CD8-positive, alpha-beta memory T cell (primary cell): ENCODE data around the gene PTRH1. TPM values are rescaled to one million over a fixed set of nuclear protein-coding genes. Genes with fewer than 3 reads are reported as not detected.

ENCODE experiments used
- CTCF ChIA-PET: fragments of 350-600 bp; sonication (Branson Sonifier 250); formaldehyde crosslinking; loops from one replicate; lab custom pipeline; 2021; ENCODE audit warnings: antibody characterized with exemption; lab: Charles Lee
- POLR2A ChIA-PET: fragments of 350-600 bp; sonication (Branson Sonifier 250); formaldehyde crosslinking; loops from one replicate; lab custom pipeline; 2021; ENCODE audit warnings: antibody characterized with exemption; lab: Charles Lee
- DNase-seq, 5 donors: peaks; one replicate each; pipeline versions ENCODE4 v3.0.0 to v3.0.0-alpha.2; 2020 to 2022; ENCODE audit warnings: mixed read lengths in 1 of 5
- H3K27ac ChIP-seq: one replicate; pipeline ENCODE4 v1.7.0; 2013; ENCODE audit warnings: low read depth, mild to moderate bottlenecking, low read length, moderate library complexity
- H3K27me3 ChIP-seq: 2 replicates; pipeline ENCODE4 v1.7.0; 2013; ENCODE audit warnings: low read length, mild to moderate bottlenecking; ENCODE audit not compliant: insufficient read depth, poor library complexity, severe bottlenecking
- H3K36me3 ChIP-seq: 2 replicates; pipeline ENCODE4 v1.7.0; 2013; ENCODE audit warnings: mild to moderate bottlenecking, low read length, moderate library complexity; ENCODE audit not compliant: insufficient read depth
- H3K4me1 ChIP-seq: 2 replicates; pipeline ENCODE4 v1.7.0; 2013; ENCODE audit warnings: mild to moderate bottlenecking, low read length, moderate library complexity; ENCODE audit not compliant: insufficient read depth
- H3K4me3 ChIP-seq: 2 replicates; pipeline ENCODE4 v1.7.0; 2013; ENCODE audit warnings: mild to moderate bottlenecking, low read length
- H3K9me3 ChIP-seq: 2 replicates; pipeline ENCODE4 v1.7.0; 2013; ENCODE audit warnings: mild to moderate bottlenecking, low read length
- H3K27ac Mint-ChIP-seq, 8 donors: one replicate each; pipeline ENCODE4 v1.8.0; 2020 to 2021; ENCODE audit warnings: mixed read lengths in 8 of 8, mild to moderate bottlenecking in 6 of 8, inconsistent platforms in 3 of 8, moderate library complexity in 3 of 8
- H3K27me3 Mint-ChIP-seq, 2 donors: one replicate each; pipeline ENCODE4 v1.8.0; 2020 to 2021; ENCODE audit warnings: mixed read lengths in 2 of 2, mild to moderate bottlenecking in 1 of 2, moderate library complexity in 1 of 2
- H3K36me3 Mint-ChIP-seq, 3 donors: one replicate each; pipeline ENCODE4 v1.8.0; 2020 to 2021; ENCODE audit warnings: mixed read lengths in 3 of 3, inconsistent platforms in 1 of 3, mild to moderate bottlenecking in 1 of 3
- H3K4me1 Mint-ChIP-seq, 3 donors: one replicate each; pipeline ENCODE4 v1.8.0; 2020 to 2021; ENCODE audit warnings: mixed read lengths in 3 of 3, inconsistent platforms in 1 of 3, mild to moderate bottlenecking in 1 of 3
- H3K4me3 Mint-ChIP-seq, 7 donors: one replicate each; pipeline ENCODE4 v1.8.0; 2020 to 2021; ENCODE audit warnings: mixed read lengths in 7 of 7, mild to moderate bottlenecking in 6 of 7, moderate library complexity in 4 of 7, inconsistent platforms in 2 of 7
- H3K9me3 Mint-ChIP-seq, 5 donors: one replicate each; pipeline ENCODE4 v1.8.0; 2020 to 2022; ENCODE audit warnings: mixed read lengths in 5 of 5, mild to moderate bottlenecking in 3 of 5, moderate library complexity in 2 of 5, inconsistent platforms in 1 of 5
- polyA plus RNA-seq: library from polyadenylated mRNA; unstranded; fragments of 300-500 nt; fragmentation: Illumina TruSeq; gene quantifications from one replicate; pipeline ENCODE4 v1.2.3, GENCODE V29; 2021
- total RNA-seq, 2 experiments: library from RNA; stranded (reverse); gene quantifications; one replicate each; pipeline ENCODE4 v1.2.3, GENCODE V29; 2021

Gene PTRH1
- total and polyA plus RNA-seq, 3 experiments from 2014 or later = 34.4 to 40.7 (median 35.9) TPM

DNA sequence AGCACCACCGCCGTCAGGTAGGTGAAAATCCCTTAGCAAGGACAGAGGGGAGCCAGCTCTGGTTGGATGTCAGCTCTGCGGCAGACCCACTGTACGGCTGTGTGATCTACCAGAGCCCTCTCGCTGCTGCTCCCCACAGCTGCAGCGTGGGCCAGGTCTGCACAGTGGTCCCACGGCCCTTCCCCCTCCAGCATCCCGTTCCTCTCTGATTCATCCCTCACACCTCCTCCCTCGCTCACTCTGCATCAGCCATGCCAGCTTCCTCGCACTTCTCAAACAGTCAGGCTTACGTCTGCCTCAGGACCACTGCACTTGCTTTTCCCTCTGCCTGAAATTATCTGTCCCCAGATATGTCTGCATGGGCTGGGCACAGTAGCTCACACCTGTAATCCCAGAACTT lies 35.2 kb downstream of the PTRH1 start:
- Histone ChIP-seq H3K27ac (no peak overlapping the region), H3K9me3 (no peaks in the 10 kb centered on the region), H3K36me3 (no peaks in the 10 kb centered on the region), H3K4me3 (no peak overlapping the region), H3K27me3 (no peaks in the 10 kb centered on the region), H3K4me1 (no peaks in the 10 kb centered on the region)
- POLR2A ChIA-PET = no interaction called here
- H3K4me1 Mint-ChIP-seq = no peaks in the 10 kb centered on the region
- no peak for DNase-seq
- H3K27ac Mint-ChIP-seq = no peak overlapping the region
- H3K9me3 Mint-ChIP-seq = no peaks in the 10 kb centered on the region
- CTCF ChIA-PET = no interaction called here
- H3K27me3 Mint-ChIP-seq = peaks cover 0 to 4% of the 10 kb centered on the region in 2 donors
- no peak overlapping the region for H3K4me3 Mint-ChIP-seq
- peaks cover 0 to 34% (median 7%) of the 10 kb centered on the region in 3 donors for H3K36me3 Mint-ChIP-seq

DNA sequence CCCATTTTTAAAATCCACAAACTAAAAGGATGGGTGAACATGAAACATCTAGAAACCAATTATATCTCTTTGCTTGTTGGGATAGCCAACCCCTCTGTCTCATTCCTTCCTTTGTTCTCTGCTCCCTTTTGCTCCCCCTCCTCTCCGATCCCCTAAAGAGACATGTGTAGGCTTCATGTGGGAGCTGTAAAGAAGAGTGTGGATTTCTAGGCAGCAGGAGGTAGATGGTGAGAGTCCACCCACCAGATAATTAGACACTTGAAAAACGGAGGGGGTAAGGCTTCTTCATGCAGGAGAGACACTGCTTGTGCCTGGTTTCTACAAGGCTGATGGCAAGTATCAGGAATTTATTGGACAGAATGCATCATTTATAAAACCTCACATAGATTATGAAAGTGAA lies 36.0 kb downstream of the PTRH1 start:
- no peaks in the 10 kb centered on the region for H3K4me1 ChIP-seq
- Mint-ChIP-seq H3K36me3 (peaks cover 0 to 34% (median 7%) of the 10 kb centered on the region in 3 donors), H3K27me3 (peaks cover 0 to 4% of the 10 kb centered on the region in 2 donors), H3K4me1 (no peaks in the 10 kb centered on the region), H3K9me3 (no peaks in the 10 kb centered on the region), H3K4me3 (no peak overlapping the region), H3K27ac (no peak overlapping the region)
- H3K9me3 ChIP-seq = no peaks in the 10 kb centered on the region
- ChIA-PET POLR2A (no interaction called here), CTCF (interaction anchor here (1.1 kb wide), 1 partner anchor 12 kb away, joined by 3 read pairs; no protein-coding TSS in a partner anchor)
- no peaks in the 10 kb centered on the region for H3K27me3 ChIP-seq
- H3K36me3 ChIP-seq = no peaks in the 10 kb centered on the region
- no peak overlapping the region for H3K27ac ChIP-seq
- H3K4me3 ChIP-seq = no peak overlapping the region
- DNase-seq = no peak

DNA sequence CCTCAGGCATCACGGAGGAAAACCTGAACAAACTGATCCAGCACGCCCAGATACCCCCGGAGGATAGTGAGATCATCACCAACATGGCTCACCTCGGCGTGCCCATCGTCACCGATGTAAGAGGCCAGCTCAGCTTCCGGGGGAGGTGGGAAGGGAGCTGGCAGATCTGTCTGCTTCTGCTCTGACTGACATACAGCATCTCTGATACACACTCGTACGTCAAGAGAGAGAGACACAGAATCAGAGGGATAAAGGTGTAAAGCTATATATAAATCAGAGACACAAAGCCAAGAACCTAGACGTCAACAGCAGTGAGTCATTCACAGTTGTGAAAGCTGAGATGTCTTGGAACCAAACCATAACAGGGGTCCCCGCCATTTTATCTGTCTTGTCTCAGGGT lies 38.8 kb downstream of the PTRH1 start:
- H3K27me3 Mint-ChIP-seq = peaks cover 0 to 4% of the 10 kb centered on the region in 2 donors
- DNase-seq = no peak
- no peaks in the 10 kb centered on the region for H3K4me1 Mint-ChIP-seq
- H3K36me3 ChIP-seq = no peaks in the 10 kb centered on the region
- H3K36me3 Mint-ChIP-seq = peaks cover 0 to 32% (median 4%) of the 10 kb centered on the region in 3 donors
- no peaks in the 10 kb centered on the region for H3K9me3 ChIP-seq
- H3K27ac ChIP-seq = no peak overlapping the region
- no peaks in the 10 kb centered on the region for H3K27me3 ChIP-seq
- no peaks in the 10 kb centered on the region for H3K4me1 ChIP-seq
- no peaks in the 10 kb centered on the region for H3K9me3 Mint-ChIP-seq
- POLR2A ChIA-PET = no interaction called here
- H3K27ac Mint-ChIP-seq = peak overlapping the region in 1 of 8 donors; percentile 48
- CTCF ChIA-PET = no interaction called here
- H3K4me3 Mint-ChIP-seq = no peak overlapping the region
- no peak overlapping the region for H3K4me3 ChIP-seq

DNA sequence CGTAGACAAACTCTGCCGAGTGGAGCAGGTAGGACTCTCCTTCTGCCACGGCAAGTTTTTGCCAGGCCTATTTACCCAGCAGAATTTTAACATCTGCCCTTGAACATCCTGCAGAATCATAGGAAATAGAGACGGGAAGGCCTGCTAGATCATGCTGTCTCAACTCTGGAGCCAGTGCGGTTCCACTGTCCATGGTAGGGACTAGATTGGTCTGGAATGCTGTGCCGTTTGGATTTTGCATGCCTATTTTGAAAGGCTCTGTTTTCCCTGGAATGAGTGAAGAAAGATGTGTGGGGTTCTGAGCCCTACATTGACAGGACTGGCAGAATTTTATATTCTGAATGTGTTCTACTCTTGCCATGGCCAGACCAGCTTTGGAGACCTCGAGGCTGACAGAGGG lies 42.2 kb downstream of the PTRH1 start:
- Mint-ChIP-seq H3K36me3 (peaks cover 0 to 26% (median 8%) of the 10 kb centered on the region in 3 donors), H3K4me1 (no peaks in the 10 kb centered on the region), H3K9me3 (no peaks in the 10 kb centered on the region), H3K27me3 (no peaks in the 10 kb centered on the region), H3K27ac (no peak overlapping the region), H3K4me3 (no peak overlapping the region)
- no peak for DNase-seq
- Histone ChIP-seq H3K27ac (no peak overlapping the region), H3K36me3 (no peaks in the 10 kb centered on the region), H3K27me3 (no peaks in the 10 kb centered on the region), H3K4me3 (no peak overlapping the region), H3K4me1 (no peaks in the 10 kb centered on the region), H3K9me3 (no peaks in the 10 kb centered on the region)
- ChIA-PET CTCF (no interaction called here), POLR2A (no interaction called here)

DNA sequence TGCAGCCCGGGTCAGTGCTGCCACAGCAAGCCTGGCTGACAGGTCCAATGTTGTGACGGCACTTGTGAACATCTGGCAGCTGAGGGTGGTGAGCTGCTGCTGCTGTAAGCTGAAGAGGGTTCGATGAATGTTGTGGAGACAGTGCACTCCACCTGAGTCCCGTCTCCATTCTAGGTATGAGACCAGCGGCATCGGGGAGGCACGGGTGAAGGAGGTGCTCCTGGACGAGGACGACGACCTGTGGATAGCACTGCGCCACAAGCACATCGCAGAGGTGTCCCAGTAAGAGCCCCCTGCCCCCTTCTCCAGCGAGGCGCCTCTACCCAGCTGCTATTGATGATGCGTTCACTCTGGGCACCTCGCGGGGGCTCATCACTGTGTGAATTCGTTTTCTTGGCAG lies 47.6 kb downstream of the PTRH1 start:
- H3K36me3 Mint-ChIP-seq = peaks cover 0 to 22% (median 7%) of the 10 kb centered on the region in 3 donors
- no peaks in the 10 kb centered on the region for H3K27me3 ChIP-seq
- no peak overlapping the region for H3K4me3 ChIP-seq
- DNase-seq = no peak
- H3K9me3 Mint-ChIP-seq = no peaks in the 10 kb centered on the region
- no peak overlapping the region for H3K4me3 Mint-ChIP-seq
- ChIA-PET CTCF (interaction anchor here (0.9 kb wide), 1 partner anchor 11 kb away, joined by 3 read pairs; no protein-coding TSS in a partner anchor), POLR2A (interaction anchor here (0.8 kb wide), 1 partner anchor 219 kb away, joined by 3 read pairs; no protein-coding TSS in a partner anchor)
- H3K9me3 ChIP-seq = no peaks in the 10 kb centered on the region
- no peaks in the 10 kb centered on the region for H3K4me1 ChIP-seq
- no peak overlapping the region for H3K27ac ChIP-seq
- H3K36me3 ChIP-seq = no peaks in the 10 kb centered on the region
- no peak overlapping the region for H3K27ac Mint-ChIP-seq
- peaks cover 0 to 1% of the 10 kb centered on the region in 2 donors for H3K27me3 Mint-ChIP-seq
- H3K4me1 Mint-ChIP-seq = no peaks in the 10 kb centered on the region

DNA sequence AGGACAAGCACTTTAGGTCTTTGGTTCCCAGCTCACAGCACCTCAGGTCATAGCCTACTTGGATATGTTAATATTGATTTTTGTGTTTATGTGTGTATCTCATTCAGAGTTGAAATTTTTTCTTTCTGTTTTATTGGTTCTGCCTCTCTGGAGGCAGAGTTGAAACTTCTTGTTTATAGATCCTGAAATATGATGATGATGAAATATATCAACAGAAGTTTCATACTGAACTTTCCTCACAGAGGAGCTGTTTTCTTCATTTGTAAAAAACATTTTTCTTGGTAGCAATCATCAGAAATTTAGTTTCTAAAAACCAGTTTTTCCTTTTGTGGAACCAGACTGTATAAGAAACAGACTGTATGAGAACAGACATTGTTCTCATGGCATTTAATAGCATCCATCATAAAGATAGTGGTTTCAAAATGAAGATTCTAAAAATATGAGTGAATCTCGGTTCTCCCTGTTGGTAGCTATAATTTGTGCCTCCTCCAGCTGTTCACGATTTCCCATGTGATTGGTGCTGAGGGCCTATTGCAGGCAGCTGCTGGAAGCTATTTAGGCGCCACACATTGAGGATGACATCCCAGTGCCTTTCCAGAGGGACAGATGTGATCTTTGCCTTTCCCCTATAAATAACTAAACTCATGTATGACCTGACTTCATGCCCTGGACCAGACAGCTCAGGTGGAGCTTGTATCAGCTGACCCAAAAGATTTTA lies 48.2 kb downstream of the PTRH1 start:
- Histone ChIP-seq H3K4me1 (no peaks in the 10 kb centered on the region), H3K4me3 (no peak overlapping the region), H3K36me3 (no peaks in the 10 kb centered on the region), H3K27me3 (no peaks in the 10 kb centered on the region), H3K27ac (no peak overlapping the region), H3K9me3 (no peaks in the 10 kb centered on the region)
- H3K27me3 Mint-ChIP-seq = peaks cover 0 to 1% of the 10 kb centered on the region in 2 donors
- H3K27ac Mint-ChIP-seq = no peak overlapping the region
- peaks cover 0 to 23% (median 7%) of the 10 kb centered on the region in 3 donors for H3K36me3 Mint-ChIP-seq
- no peak for DNase-seq
- H3K4me1 Mint-ChIP-seq = no peaks in the 10 kb centered on the region
- no peak overlapping the region for H3K4me3 Mint-ChIP-seq
- ChIA-PET POLR2A (interaction anchor here (0.8 kb wide), 1 partner anchor 219 kb away, joined by 3 read pairs; no protein-coding TSS in a partner anchor), CTCF (interaction anchor here (0.9 kb wide), 1 partner anchor 12 kb away, joined by 3 read pairs; no protein-coding TSS in a partner anchor)
- no peaks in the 10 kb centered on the region for H3K9me3 Mint-ChIP-seq

DNA sequence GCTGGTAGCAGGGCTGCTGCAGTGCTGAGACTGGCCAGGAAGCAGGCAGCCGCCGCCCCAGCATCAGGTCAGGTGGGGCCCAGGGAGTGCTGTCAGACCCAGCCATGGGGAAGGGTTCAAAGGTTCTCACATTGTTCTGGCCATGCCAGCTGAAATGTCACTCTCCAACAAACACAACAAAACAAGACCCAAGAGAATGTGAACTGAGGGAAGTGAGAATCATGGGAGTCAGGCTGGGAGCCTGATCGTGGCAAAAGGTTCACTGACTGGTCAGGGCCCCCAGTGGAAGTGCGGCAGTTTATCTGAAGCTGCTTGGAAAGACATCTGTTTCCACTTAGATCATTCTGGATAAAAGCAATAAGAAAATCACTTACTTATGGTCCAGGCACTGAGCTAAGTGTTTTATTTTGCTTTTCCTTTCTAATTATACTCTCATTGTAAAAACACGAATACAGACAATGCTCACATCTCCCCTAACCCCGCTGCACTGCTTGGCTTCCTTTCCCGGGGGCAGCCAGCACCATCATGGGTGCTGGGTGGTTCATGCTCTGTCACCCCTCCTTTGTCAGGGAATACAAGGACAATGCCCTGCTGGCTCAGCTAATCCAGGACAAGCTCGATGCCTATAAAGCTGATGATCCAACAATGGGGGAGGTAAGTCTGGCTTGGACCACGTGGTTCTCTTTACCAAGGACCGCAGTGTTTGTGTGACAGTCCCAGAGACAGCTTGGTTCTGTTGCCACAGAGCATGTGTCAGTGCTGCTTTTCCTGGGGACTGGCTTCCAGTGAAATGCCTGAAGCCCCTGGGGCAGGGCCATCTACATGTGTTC lies 50.6 kb downstream of the PTRH1 start:
- Histone ChIP-seq H3K4me3 (no peak overlapping the region), H3K9me3 (no peaks in the 10 kb centered on the region), H3K36me3 (no peaks in the 10 kb centered on the region), H3K27ac (no peak overlapping the region), H3K27me3 (no peaks in the 10 kb centered on the region), H3K4me1 (no peaks in the 10 kb centered on the region)
- Mint-ChIP-seq H3K27ac (no peak overlapping the region), H3K27me3 (peaks cover 0 to 1% of the 10 kb centered on the region in 2 donors), H3K36me3 (peaks cover 0 to 25% (median 2%) of the 10 kb centered on the region in 3 donors), H3K4me1 (no peaks in the 10 kb centered on the region), H3K4me3 (no peak overlapping the region), H3K9me3 (no peaks in the 10 kb centered on the region)
- CTCF ChIA-PET = no interaction called here
- POLR2A ChIA-PET = no interaction called here
- no peak for DNase-seq

DNA sequence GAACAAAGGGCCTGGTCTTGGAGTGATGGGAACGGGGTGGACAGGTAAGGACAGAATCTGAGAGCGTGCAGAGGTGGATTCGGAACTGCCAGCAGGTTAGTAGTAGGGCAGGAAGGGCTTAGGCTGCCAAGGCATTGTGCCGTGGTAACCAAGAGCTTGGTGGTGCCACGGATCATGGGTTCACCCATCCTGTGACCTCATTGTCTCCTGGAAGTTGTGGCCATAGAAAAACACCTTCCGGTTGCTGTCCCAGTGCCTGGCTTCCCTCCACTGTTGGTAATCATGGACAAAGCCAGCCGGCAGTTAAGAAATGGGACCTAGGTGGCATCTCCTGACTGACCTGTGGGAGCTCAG lies 51.2 kb downstream of the PTRH1 start:
- H3K27me3 ChIP-seq = no peaks in the 10 kb centered on the region
- no peak for DNase-seq
- CTCF ChIA-PET = no interaction called here
- no peaks in the 10 kb centered on the region for H3K9me3 ChIP-seq
- H3K4me3 ChIP-seq = no peak overlapping the region
- Mint-ChIP-seq H3K4me3 (no peak overlapping the region), H3K27ac (no peak overlapping the region), H3K4me1 (no peaks in the 10 kb centered on the region), H3K36me3 (peaks cover 0 to 26% (median 4%) of the 10 kb centered on the region in 3 donors), H3K9me3 (no peaks in the 10 kb centered on the region), H3K27me3 (peaks cover 0 to 1% of the 10 kb centered on the region in 2 donors)
- H3K27ac ChIP-seq = no peak overlapping the region
- H3K36me3 ChIP-seq = no peaks in the 10 kb centered on the region
- POLR2A ChIA-PET = no interaction called here
- H3K4me1 ChIP-seq = no peaks in the 10 kb centered on the region
